Smooth muscle cell (in vitro differentiated cells): Measurements from ENCODE around the gene TCERG1L. TPM values are rescaled to one million over a fixed set of nuclear protein-coding genes. Genes with fewer than 3 reads are reported as not detected.

Source experiments
- DNase-seq: peaks from one replicate; lab custom pipeline; 2025; ENCODE audit not compliant: unreplicated experiment; lab: John Stamatoyannopoulos, UW
- H2AFZ ChIP-seq: fragments of 200-600 bp; sonication (generic); 2 replicates; pipeline ENCODE4 v1.6.0; 2016; ENCODE audit warnings: antibody characterized with exemption, low read depth, mild to moderate bottlenecking
- H3F3A ChIP-seq: fragments of 200-600 bp; sonication (generic); 2 replicates; pipeline ENCODE4 v1.6.0; 2017; ENCODE audit warnings: antibody characterized with exemption, low read depth
- H3K27ac ChIP-seq: fragments of 200-600 bp; sonication (generic); 2 replicates; pipeline ENCODE4 v1.5.1; 2016; ENCODE audit warnings: low read depth, mild to moderate bottlenecking
- H3K27me3 ChIP-seq: fragments of 200-600 bp; sonication (generic); 2 replicates; pipeline ENCODE4 v1.6.1; 2016; ENCODE audit warnings: low read depth, mild to moderate bottlenecking
- H3K36me3 ChIP-seq: fragments of 200-600 bp; sonication (generic); 2 replicates; pipeline ENCODE4 v1.5.1; 2016; ENCODE audit warnings: low read depth
- H3K4me1 ChIP-seq: fragments of 200-600 bp; sonication (generic); 2 replicates; pipeline ENCODE4 v1.5.1; 2016; ENCODE audit warnings: low read depth
- H3K4me2 ChIP-seq: fragments of 200-600 bp; sonication (generic); 2 replicates; pipeline ENCODE4 v1.6.0; 2016; ENCODE audit warnings: mild to moderate bottlenecking
- H3K4me3 ChIP-seq: fragments of 200-600 bp; sonication (generic); 2 replicates; pipeline ENCODE4 v1.5.1; 2016; ENCODE audit warnings: mild to moderate bottlenecking
- H3K79me2 ChIP-seq: fragments of 200-600 bp; sonication (generic); 2 replicates; pipeline ENCODE4 v1.6.0; 2016; ENCODE audit warnings: low read depth, mild to moderate bottlenecking
- H3K9ac ChIP-seq: fragments of 200-600 bp; sonication (generic); 2 replicates; pipeline ENCODE4 v1.6.0; 2016; ENCODE audit warnings: low read depth
- H3K9me3 ChIP-seq: fragments of 200-600 bp; sonication (generic); replicated peaks from 2 replicates; pipeline ENCODE4 v1.5.1; 2016; ENCODE audit warnings: low read depth
- H4K20me1 ChIP-seq: fragments of 200-600 bp; sonication (generic); 2 replicates; pipeline ENCODE4 v1.6.0; 2016; ENCODE audit warnings: low read depth
- WGBS: methylation state at CpG from one replicate; pipeline ENCODE4 v1.1.7; 2016; ENCODE audit warnings: low lambda C conversion rate; 5-methylcytosine and 5-hydroxymethylcytosine counted together
- polyA plus RNA-seq: library from polyadenylated mRNA; unstranded; fragments of >200 nt; fragmentation: Nextera tagmentation; extraction: Ambion mirVana; gene quantifications from 2 replicates; pipeline ENCODE4 v1.2.1, GENCODE V29; 2016
- total RNA-seq: library from RNA; depleted of rRNA; stranded (reverse); fragments of >200 nt; gene quantifications from 2 replicates; pipeline ENCODE4 v1.2.3, GENCODE V29; 2014
- TF ChIP-seq, protein P1 (sequence below): fragments of 200-600 bp; sonication (generic); IDR thresholded peaks from 2 replicates; pipeline ENCODE4 v1.5.1; 2017; ENCODE audit warnings: borderline replicate concordance, mild to moderate bottlenecking, antibody characterized with exemption; ENCODE audit not compliant: insufficient read depth, poor library complexity, severe bottlenecking

TCERG1L gene
- total and polyA plus RNA-seq, 2 experiments from 2014 or later, result not detected

DNA sequence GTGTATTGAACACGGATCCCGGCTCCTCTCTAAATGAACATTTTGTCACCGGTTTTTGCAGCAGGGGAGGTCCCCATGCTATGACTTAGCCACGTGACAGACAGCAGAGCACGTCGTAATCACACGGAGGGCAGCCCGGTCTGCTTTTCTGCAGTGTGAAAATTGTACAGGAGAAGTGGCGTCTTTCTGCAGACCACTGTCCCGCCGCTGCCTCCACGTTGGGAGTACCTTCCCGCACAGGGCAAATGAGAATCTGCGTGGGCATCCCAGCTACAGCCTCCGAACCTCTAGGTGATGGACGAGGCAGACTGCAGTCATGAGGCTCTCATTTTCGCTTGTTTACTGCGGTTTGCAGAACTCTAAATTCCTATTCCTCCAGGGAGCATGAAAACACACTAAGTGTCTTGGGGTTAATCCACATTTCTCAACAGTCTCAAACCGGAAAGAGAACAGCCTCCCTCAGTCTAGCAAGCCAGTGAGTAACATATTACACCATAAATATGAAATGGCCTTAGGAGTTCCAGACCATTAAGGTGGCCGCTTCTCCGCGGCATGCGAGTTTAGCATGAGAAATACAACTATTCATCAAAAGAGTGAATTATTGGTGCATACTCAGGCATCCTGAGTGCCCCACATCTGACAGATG lies 89.8 kb downstream of the TCERG1L start:
- 90% methylated on average over 23 of the region's 23 CpGs for WGBS
- no peak for DNase-seq
- Histone ChIP-seq H3K9me3 (no peaks in the 10 kb centered on the region), H3K4me2 (no peak overlapping the region), H4K20me1 (no peaks in the 10 kb centered on the region), H3F3A (no peaks in the 10 kb centered on the region), H3K4me1 (no peaks in the 10 kb centered on the region), H3K9ac (no peak overlapping the region), H2AFZ (no peak overlapping the region), H3K4me3 (no peak overlapping the region), H3K36me3 (no peaks in the 10 kb centered on the region), H3K79me2 (no peaks in the 10 kb centered on the region), H3K27ac (no peak overlapping the region), H3K27me3 (no peaks in the 10 kb centered on the region)
- TF ChIP-seq, protein P1, sequence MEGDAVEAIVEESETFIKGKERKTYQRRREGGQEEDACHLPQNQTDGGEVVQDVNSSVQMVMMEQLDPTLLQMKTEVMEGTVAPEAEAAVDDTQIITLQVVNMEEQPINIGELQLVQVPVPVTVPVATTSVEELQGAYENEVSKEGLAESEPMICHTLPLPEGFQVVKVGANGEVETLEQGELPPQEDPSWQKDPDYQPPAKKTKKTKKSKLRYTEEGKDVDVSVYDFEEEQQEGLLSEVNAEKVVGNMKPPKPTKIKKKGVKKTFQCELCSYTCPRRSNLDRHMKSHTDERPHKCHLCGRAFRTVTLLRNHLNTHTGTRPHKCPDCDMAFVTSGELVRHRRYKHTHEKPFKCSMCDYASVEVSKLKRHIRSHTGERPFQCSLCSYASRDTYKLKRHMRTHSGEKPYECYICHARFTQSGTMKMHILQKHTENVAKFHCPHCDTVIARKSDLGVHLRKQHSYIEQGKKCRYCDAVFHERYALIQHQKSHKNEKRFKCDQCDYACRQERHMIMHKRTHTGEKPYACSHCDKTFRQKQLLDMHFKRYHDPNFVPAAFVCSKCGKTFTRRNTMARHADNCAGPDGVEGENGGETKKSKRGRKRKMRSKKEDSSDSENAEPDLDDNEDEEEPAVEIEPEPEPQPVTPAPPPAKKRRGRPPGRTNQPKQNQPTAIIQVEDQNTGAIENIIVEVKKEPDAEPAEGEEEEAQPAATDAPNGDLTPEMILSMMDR, result no peak

DNA sequence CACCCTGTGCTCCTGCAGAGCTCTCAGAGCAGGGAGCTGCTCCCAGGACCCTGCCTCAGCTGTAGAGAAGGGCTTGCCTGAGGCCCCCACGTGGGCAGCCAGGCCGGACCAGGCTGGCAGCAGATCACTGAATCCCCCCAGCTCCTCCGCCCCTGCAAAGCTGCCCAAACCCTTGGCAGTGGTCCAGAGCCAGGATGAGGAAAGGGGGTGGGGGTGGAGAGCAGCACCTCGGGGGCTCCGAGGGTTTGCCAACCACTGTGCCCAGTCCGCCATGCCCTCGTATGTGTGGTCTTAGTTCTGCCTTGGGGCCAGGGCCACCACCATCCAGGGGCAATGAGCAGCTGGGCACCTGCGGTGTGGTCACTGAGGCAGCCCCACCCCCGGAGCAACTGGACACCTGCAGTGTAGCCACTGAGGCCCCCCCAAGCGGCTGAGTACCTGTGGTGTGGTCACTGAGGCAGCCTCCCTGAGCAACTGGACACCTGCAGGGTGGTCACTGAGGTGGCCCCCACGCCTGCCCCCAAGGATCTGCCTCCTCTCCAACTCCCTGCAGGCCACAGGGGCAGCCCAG lies 90.8 kb downstream of the TCERG1L start:
- Histone ChIP-seq H3K9ac (no peak overlapping the region), H3K79me2 (no peaks in the 10 kb centered on the region), H3K27me3 (no peaks in the 10 kb centered on the region), H3K36me3 (no peaks in the 10 kb centered on the region), H3F3A (no peaks in the 10 kb centered on the region), H3K27ac (no peak overlapping the region), H4K20me1 (no peaks in the 10 kb centered on the region), H3K4me3 (no peak overlapping the region), H3K9me3 (no peaks in the 10 kb centered on the region), H2AFZ (no peak overlapping the region), H3K4me1 (no peaks in the 10 kb centered on the region), H3K4me2 (no peak overlapping the region)
- no peak for DNase-seq
- TF ChIP-seq, protein P1, result no peak
- 84% methylated on average over 9 of the region's 11 CpGs for WGBS

DNA sequence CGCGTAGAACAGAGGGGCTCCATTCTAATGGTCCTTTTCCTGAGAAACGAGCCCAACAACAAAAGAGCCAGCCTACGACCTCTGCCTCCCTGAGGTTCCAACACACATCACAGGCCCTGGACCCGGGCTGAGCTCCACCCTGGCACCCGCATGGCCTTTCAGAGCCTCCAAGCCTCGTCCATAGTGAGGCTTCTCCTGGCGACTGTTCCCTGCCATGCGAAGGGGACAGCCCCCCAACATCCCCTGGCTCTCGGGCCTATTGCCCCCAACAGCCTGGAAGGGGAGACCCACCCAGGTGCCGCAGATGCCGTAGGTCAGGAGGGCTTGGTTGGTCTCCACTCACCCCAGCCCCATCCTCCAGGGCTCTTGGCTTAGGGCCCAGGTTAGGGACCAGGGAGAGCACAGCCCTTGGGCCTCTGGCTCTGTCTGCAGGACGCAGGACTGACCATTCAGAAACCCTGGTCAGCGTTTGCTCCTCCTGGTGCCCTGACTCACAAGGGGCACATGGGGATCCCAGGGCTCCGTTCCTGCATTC lies 91.5 kb downstream of the TCERG1L start:
- Histone ChIP-seq H3K4me2 (no peak overlapping the region), H3K27ac (no peak overlapping the region), H3K9me3 (no peaks in the 10 kb centered on the region), H4K20me1 (no peaks in the 10 kb centered on the region), H3K4me3 (no peak overlapping the region), H3K79me2 (no peaks in the 10 kb centered on the region), H3K9ac (no peak overlapping the region), H3K4me1 (no peaks in the 10 kb centered on the region), H3F3A (no peaks in the 10 kb centered on the region), H3K36me3 (no peaks in the 10 kb centered on the region), H3K27me3 (no peaks in the 10 kb centered on the region), H2AFZ (no peak overlapping the region)
- TF ChIP-seq, protein P1, result no peak
- WGBS, result 94% methylated on average over 13 of the region's 15 CpGs
- no peak for DNase-seq

DNA sequence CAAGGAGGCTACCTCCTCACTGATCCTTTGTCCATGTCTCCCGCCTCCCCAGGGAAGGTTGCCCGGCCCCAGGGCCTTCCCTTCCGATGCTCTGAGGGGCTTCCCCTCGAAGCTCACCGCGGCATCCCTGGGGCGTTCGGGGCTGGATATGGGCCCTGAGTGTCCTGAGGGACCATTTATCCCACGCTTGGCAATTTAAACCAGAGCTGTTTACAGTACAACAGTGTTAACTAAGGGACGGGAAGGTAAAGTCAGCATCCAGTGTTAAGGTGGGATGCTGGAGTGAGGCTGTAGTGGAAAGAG lies 92.0 kb downstream of the TCERG1L start:
- H2AFZ ChIP-seq, result no peak overlapping the region
- H3K4me3 ChIP-seq, result no peak overlapping the region
- WGBS, result 95% methylated on average over 10 of the region's 10 CpGs
- H3K9ac ChIP-seq, result no peak overlapping the region
- TF ChIP-seq, protein P1, result no peak
- H3K36me3 ChIP-seq, result no peaks in the 10 kb centered on the region
- H4K20me1 ChIP-seq, result no peaks in the 10 kb centered on the region
- H3K79me2 ChIP-seq, result no peaks in the 10 kb centered on the region
- no peaks in the 10 kb centered on the region for H3K9me3 ChIP-seq
- no peak overlapping the region for H3K27ac ChIP-seq
- H3K4me2 ChIP-seq, result no peak overlapping the region
- DNase-seq, result no peak
- no peaks in the 10 kb centered on the region for H3K4me1 ChIP-seq
- H3K27me3 ChIP-seq, result no peaks in the 10 kb centered on the region
- no peaks in the 10 kb centered on the region for H3F3A ChIP-seq
